GM12891 (cell line): ENCODE data around the gene FBXO24.

Experiments
- POLR2A ChIP-seq: IDR thresholded peaks from 2 replicates; pipeline ENCODE4 v1.6.1; 2011; ENCODE audit warnings: low read depth, low read length, control low read depth
- POLR2AphosphoS5 ChIP-seq: IDR thresholded peaks from 2 replicates; pipeline ENCODE4 v1.6.1; 2011; ENCODE audit warnings: low read depth, low read length, control low read depth
- TAF1 ChIP-seq: IDR thresholded peaks from 2 replicates; pipeline ENCODE4 v1.6.1; 2011; ENCODE audit warnings: low read depth, low read length, control low read depth

DNA sequence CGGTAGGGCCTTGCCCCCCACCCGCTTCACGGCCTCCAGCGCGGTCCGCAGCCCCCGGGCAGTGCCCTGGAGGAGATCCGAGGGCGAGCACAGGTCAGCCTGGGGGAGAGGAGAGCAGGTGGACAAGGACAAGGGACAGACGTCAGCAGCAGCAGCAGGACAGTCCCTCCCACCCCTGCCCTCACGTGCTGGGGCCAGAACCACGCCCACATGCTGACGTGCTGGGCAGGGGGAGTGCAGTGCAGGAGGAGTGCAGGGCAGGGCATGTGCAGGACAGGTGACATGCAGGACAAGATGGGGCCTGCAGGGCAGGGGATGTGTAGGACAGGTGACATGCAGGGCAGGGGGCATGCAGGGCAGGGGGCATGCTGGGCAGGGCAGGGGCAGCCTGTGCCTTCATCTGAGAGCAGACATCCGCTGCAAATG is 10.9 kb upstream of the FBXO24 start:
- TF ChIP-seq POLR2A (no peak), POLR2AphosphoS5 (no peak), TAF1 (no peak)
